Spleen (tissue), 13 donors: ENCODE data around the gene PCDHGA10. TPM values are rescaled to one million over a fixed set of nuclear protein-coding genes. Genes with fewer than 3 reads are reported as not detected.

Experiments used
- DNase-seq: peaks from one replicate; pipeline ENCODE4 v3.0.0-alpha.2; 2020
- H3K27ac ChIP-seq, 8 donors: fragments of 200-600 bp; sonication (generic) in 7 of 8; 1 replicate in 4 of 8; 2 replicates in 4 of 8; pipeline versions ENCODE4 v1.5.0 to v1.8.0; 2016 to 2021; ENCODE audit warnings: inconsistent platforms in 4 of 8, mild to moderate bottlenecking in 4 of 8, moderate library complexity in 1 of 8
- H3K27me3 ChIP-seq, 7 donors: fragments of 200-600 bp; sonication (generic) in 6 of 7; replicated peaks in 1 of 7; 1 replicate in 4 of 7; 2 replicates in 3 of 7; pipeline versions ENCODE4 v1.5.0 to v1.8.0; 2016 to 2021; ENCODE audit warnings: inconsistent platforms in 3 of 7, mild to moderate bottlenecking in 1 of 7
- H3K36me3 ChIP-seq, 6 donors: fragments of 200-600 bp; sonication (generic) in 5 of 6; 1 replicate in 4 of 6; 2 replicates in 2 of 6; pipeline versions ENCODE4 v1.5.0 to v1.8.0; 2016 to 2021; ENCODE audit warnings: inconsistent platforms in 2 of 6
- H3K4me1 ChIP-seq, 6 donors: fragments of 200-600 bp; sonication (generic) in 5 of 6; 1 replicate in 3 of 6; 2 replicates in 3 of 6; pipeline versions ENCODE4 v1.5.0 to v1.8.0; 2016 to 2021; ENCODE audit warnings: inconsistent platforms in 3 of 6
- H3K4me3 ChIP-seq, 8 donors: fragments of 200-600 bp; sonication (generic) in 7 of 8; 1 replicate in 4 of 8; 2 replicates in 4 of 8; pipeline versions ENCODE4 v1.5.0 to v1.8.0; 2016 to 2021; ENCODE audit warnings: inconsistent platforms in 4 of 8, mild to moderate bottlenecking in 4 of 8, moderate library complexity in 2 of 8
- H3K9me3 ChIP-seq, 8 donors: fragments of 200-600 bp; sonication (generic) in 7 of 8; 1 replicate in 4 of 8; 2 replicates in 4 of 8; pipeline versions ENCODE4 v1.5.0 to v1.8.0; 2016 to 2021; ENCODE audit warnings: inconsistent platforms in 4 of 8
- POLR2A ChIP-seq, 3 donors: fragments of 450-650 bp; IDR thresholded peaks; one replicate each; pipeline ENCODE4 v1.5.1; 2017; ENCODE audit warnings: antibody characterized with exemption in 3 of 3, mild to moderate bottlenecking in 1 of 3
- POLR2AphosphoS5 ChIP-seq, 3 donors: sonication (generic); formaldehyde crosslinking; IDR thresholded peaks; one replicate each; pipeline ENCODE4 v1.5.1; 2017; ENCODE audit warnings: antibody characterized with exemption in 3 of 3
- WGBS, 5 donors: extraction: QIAGEN DNeasy Blood & Tissue Kit in 3 of 5; methylation state at CpG; one replicate each; pipeline versions ENCODE4 v1.1.5 to v1.1.7; 2013 to 2018; 5-methylcytosine and 5-hydroxymethylcytosine counted together
- intact Hi-C: fragments of 100-400 bp; cut with DNase I; formaldehyde crosslinking; loops from one replicate; pipeline ENCODE4 v1.15.0; 2023; ENCODE audit warnings: low total_unique reads
- long read RNA-seq, 2 donors: transcript quantifications; one replicate each; lab custom pipeline, GENCODE V29; 2026
- polyA plus RNA-seq, 3 donors: library from polyadenylated mRNA; stranded (reverse); fragments of 200-250 nt; gene quantifications; one replicate each; pipeline ENCODE4 v1.2.1, GENCODE V29; 2013
- total RNA-seq, 7 donors: library from RNA; depleted of rRNA in 3 of 7; stranded (reverse); fragments of >200 nt in 3 of 7; fragmentation: NEBNext Ultra II Directional in 4 of 7; extraction: Animal tissue kit (Norgen Biotek cat#: 25700) in 4 of 7; gene quantifications; one replicate each; pipeline versions ENCODE4 v1.1.0 to v1.2.1, GENCODE V29; 2016 to 2021
- TF ChIP-seq, protein P1 (sequence below), 11 experiments: fragments of 200-600 bp in 7 of 11; fragments of 450-650 bp in 4 of 11; sonication (generic) in 4 of 11; IDR thresholded peaks in 8 of 11; conservative IDR thresholded peaks in 3 of 11; 1 replicate in 7 of 11; 2 replicates in 4 of 11; pipeline versions ENCODE4 v1.4.0 to v1.8.0; 2016 to 2021; ENCODE audit warnings: antibody characterized with exemption in 11 of 11, inconsistent platforms in 4 of 11, mild to moderate bottlenecking in 1 of 11
- donor health status: healthy with polysubstance abuse.
- donor health status: DM: no; HTN: no; CAD: no; lungs with moderate emphysema.
- donor health status: DM: no; HTN: no; CAD: no.
- donor health status: Bipolar disorder and iron deficiency.
- donor health status: healthy.
- donor health status: DM: no; HTN: no; CAD: no.
- donor health status: DM: yes; HTN: yes; CAD: no.

The PCDHGA10 gene
- 1 to 10 TPM; 2.5 to 6.9 (median 4.6) TPM for total RNA-seq
- polyA plus RNA-seq, result under 1 TPM; 0.15 to 0.35 (median 0.17) TPM
- long read RNA-seq, donor 1, full-length matches to known transcripts, result 2 of 2 reads
- long read RNA-seq, donor 1, partial matches to known transcripts, result 0 of 2 reads
- long read RNA-seq, donor 1, other reads (novel, unspliced or antisense), result 0 of 2 reads
- long read RNA-seq, donor 2, result 0 reads

DNA sequence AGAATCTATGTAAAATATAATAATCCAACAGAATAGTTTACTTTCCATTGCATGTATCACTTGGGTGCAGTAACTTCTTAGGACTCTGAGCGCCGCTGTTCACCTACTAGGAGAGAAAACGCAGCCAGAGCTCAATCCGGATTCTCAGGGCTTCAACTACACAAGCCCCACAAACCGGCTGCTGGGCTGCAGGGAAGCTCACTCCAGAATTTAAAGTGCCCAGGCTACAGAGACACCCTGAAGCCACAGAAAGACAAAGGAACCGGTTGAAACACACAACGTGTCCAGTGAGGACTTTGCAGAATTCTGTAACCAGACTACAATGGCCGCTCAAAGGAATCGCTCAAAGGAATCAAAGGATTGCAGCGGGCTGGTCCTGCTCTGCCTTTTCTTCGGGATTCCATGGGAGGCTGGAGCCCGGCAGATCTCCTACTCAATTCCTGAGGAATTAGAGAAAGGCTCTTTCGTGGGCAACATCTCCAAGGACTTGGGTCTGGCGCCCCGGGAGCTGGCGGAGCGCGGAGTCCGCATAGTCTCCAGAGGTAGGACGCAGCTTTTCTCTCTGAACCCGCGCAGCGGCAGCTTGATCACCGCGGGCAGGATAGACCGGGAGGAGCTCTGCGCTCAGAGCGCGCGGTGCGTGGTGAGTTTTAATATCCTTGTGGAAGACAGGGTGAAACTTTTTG is at the start of gene PCDHGA10:
Gene PCDHGA10 (plus strand): TSS at position 134 of the 686 bp plus-strand sequence. CDS start 189 bp downstream, at position 323.
- intact Hi-C loops, result no loop called here
- Histone ChIP-seq H3K27me3 (peaks cover 0 to 99% (median 30%) of the 10 kb centered on the region in 7 donors), H3K9me3 (peaks cover 4 to 98% (median 88%) of the 10 kb centered on the region in 8 donors), H3K27ac (no peak within 1 kb of the TSS), H3K4me1 (peaks cover 0 to 21% (median 5%) of the 10 kb centered on the region in 6 donors), H3K36me3 (peaks cover 0 to 6% (median 0%) of the 10 kb centered on the region in 6 donors), H3K4me3 (peak within 1 kb of the TSS; percentile 11 to 60 (median 32))
- no peak for DNase-seq
- TF ChIP-seq, protein P1, sequence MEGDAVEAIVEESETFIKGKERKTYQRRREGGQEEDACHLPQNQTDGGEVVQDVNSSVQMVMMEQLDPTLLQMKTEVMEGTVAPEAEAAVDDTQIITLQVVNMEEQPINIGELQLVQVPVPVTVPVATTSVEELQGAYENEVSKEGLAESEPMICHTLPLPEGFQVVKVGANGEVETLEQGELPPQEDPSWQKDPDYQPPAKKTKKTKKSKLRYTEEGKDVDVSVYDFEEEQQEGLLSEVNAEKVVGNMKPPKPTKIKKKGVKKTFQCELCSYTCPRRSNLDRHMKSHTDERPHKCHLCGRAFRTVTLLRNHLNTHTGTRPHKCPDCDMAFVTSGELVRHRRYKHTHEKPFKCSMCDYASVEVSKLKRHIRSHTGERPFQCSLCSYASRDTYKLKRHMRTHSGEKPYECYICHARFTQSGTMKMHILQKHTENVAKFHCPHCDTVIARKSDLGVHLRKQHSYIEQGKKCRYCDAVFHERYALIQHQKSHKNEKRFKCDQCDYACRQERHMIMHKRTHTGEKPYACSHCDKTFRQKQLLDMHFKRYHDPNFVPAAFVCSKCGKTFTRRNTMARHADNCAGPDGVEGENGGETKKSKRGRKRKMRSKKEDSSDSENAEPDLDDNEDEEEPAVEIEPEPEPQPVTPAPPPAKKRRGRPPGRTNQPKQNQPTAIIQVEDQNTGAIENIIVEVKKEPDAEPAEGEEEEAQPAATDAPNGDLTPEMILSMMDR (IDR thresholded peaks at IDR 0.05 in 8 of 11, conservative IDR thresholded peaks at IDR 0.05 in 3 of 11), result peak in 9 of 11 experiments; percentile 3 to 65 (median 44)
- no peak for TF ChIP-seq POLR2A (IDR thresholded peaks at IDR 0.05)
- TF ChIP-seq POLR2AphosphoS5 (IDR thresholded peaks at IDR 0.05), result no peak
- 12 to 16% (median 14%) methylated on average over 25 to 31 of the region's 31 CpGs for WGBS, 5 donors

DNA sequence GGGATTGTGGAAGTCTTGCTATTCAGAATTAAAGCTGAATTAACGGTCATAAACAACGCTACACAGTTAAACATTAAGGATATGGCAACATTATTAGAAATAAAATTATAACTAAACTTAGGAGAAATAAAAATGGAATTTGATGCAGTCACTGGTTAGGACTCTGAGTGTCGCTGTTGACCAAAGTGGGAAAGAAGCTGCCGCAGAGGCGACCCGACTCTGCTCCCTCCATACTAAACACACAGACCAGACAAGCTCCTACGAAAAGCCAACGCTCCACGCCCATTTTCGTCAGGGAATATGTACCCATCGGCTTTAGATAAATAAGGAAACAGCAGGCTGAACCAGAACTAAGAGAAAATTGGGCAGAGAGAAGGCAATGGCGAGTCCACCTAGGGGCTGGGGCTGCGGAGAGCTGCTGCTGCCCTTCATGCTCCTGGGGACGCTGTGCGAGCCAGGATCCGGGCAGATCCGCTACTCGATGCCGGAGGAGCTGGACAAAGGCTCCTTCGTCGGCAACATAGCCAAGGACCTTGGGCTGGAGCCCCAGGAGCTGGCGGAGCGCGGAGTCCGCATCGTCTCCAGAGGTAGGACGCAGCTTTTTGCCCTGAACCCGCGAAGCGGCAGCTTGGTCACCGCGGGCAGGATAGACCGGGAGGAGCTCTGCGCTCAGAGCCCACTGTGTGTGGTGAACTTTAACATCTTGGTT is 48.7 kb upstream of the PCDHGA10 start, which contains the start of gene PCDHGA5:
Gene PCDHGA5 (plus strand): TSS at position 211 of the 709 bp plus-strand sequence. CDS start 169 bp downstream, at position 380.
- Histone ChIP-seq H3K27ac (no peak within 1 kb of the TSS), H3K36me3 (peaks cover 0 to 7% (median 0%) of the 10 kb centered on the region in 6 donors), H3K4me1 (no peaks in the 10 kb centered on the region), H3K4me3 (peak within 1 kb of the TSS in 1 of 8 donors; percentile 22), H3K27me3 (peaks cover 0 to 95% (median 30%) of the 10 kb centered on the region in 7 donors), H3K9me3 (peaks cover 0 to 100% (median 95%) of the 10 kb centered on the region in 8 donors)
- TF ChIP-seq, protein P1 (IDR thresholded peaks at IDR 0.05 in 8 of 11, conservative IDR thresholded peaks at IDR 0.05 in 3 of 11), result no peak
- no peak for TF ChIP-seq POLR2A (IDR thresholded peaks at IDR 0.05)
- TF ChIP-seq POLR2AphosphoS5 (IDR thresholded peaks at IDR 0.05), result no peak
- intact Hi-C loops, result no loop called here
- 23 to 33% (median 27%) methylated on average over 34 of the region's 34 CpGs for WGBS, 5 donors
- DNase-seq, result no peak

DNA sequence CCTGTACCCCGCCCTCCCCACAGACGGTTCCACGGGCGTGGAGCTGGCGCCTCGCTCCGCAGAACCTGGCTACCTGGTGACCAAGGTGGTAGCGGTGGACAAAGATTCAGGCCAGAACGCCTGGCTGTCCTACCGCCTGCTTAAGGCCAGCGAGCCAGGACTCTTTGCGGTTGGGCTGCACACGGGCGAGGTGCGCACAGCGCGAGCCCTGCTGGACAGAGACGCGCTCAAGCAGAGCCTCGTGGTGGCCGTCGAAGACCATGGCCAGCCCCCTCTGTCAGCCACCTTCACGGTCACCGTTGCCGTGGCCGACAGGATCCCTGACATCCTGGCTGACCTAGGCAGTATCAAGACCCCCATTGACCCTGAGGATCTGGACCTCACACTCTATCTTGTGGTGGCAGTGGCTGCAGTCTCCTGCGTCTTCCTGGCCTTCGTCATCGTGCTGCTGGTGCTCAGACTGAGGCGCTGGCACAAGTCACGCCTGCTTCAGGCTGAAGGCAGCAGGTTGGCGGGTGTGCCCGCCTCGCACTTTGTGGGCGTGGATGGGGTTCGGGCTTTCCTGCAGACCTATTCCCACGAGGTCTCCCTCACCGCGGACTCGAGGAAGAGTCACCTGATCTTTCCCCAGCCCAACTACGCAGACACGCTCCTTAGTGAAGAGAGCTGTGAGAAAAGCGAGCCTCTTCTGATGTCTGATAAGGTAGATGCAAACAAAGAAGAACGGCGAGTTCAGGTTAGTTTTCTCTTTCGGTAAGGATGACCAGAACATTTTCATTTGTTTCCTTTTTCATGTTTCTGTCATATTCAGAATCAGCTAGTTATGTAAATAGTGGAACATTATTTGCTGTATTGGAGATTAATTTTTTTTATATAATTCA is 46.5 kb upstream of the PCDHGA10 start:
- TF ChIP-seq, protein P1 (IDR thresholded peaks at IDR 0.05 in 8 of 11, conservative IDR thresholded peaks at IDR 0.05 in 3 of 11), result no peak
- TF ChIP-seq POLR2AphosphoS5 (IDR thresholded peaks at IDR 0.05), result no peak
- no peak for TF ChIP-seq POLR2A (IDR thresholded peaks at IDR 0.05)
- intact Hi-C loops, result no loop called here
- Histone ChIP-seq H3K4me1 (no peaks in the 10 kb centered on the region), H3K27me3 (peaks cover 0 to 97% (median 30%) of the 10 kb centered on the region in 7 donors), H3K27ac (no peak overlapping the region), H3K36me3 (peaks cover 0 to 7% (median 0%) of the 10 kb centered on the region in 6 donors), H3K4me3 (no peak overlapping the region), H3K9me3 (peaks cover 0 to 100% (median 95%) of the 10 kb centered on the region in 8 donors)
- DNase-seq, result no peak
- WGBS, 5 donors, result 30 to 48% (median 36%) methylated on average over 22 to 46 of the region's 46 CpGs
